GM18951 (cell line): ENCODE results near the gene TROAP.
"Not testable (repeated sequence)": the region's sequence is repeated elsewhere in the genome, so short reads cannot be mapped to it uniquely, and the experiment has no call there.

ENCODE experiments used
- POLR2A ChIP-seq: IDR thresholded peaks from 4 replicates; pipeline ENCODE4 v1.6.1; 2011; ENCODE audit warnings: mild to moderate bottlenecking; ENCODE audit not compliant: insufficient read length, insufficient read depth; ENCODE audit errors: extremely low read depth
- in situ Hi-C: fragments of 300-500 bp; cut with MboI; formaldehyde crosslinking; loops from one replicate; pipeline ENCODE4 v1.12.0; 2022; ENCODE audit warnings: low sequenced_read_pairs, mixed read lengths, inconsistent platforms; ENCODE audit not compliant: unreplicated experiment

TROAP gene

GRCh38 chr12:49366096-49366651, 43.1 kb downstream of the TROAP start:
- in situ Hi-C loops = no loop called here
- no peak for TF ChIP-seq POLR2A

DNA sequence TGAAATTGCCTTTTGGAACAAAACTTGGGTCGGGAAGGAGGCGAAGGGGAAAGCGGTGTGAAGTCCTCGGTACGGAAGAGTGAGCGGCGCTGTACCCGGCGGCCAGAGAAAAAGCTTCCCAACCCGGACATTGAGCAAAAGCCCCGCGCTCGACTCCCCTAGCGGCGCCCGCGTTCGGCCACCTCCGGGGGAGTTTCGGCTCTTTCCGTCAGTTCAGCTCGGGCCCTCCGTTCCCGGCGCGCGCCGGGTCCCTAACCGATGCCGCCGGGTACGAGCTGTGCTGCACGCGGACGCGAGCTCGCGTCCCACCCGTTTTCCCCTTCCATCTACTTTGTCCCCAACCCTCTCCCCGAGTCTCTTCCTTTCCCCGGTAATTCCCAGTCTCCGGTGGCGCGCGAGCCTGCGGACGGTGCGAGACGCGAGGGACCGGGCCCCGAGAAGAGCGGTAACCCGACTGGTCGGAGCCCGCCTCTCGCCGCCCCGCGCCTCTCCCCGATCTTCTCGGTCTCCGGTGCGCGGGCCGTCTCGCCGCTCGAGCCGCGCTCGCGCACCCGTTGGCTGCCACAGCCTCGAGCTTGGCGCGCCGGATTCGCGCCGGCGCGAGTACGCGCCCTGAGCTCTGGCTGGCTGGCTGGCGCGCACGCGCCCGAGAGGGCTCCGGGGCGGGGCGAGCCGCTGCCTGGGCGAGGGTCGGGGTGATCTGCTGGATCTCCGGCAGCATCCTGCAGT, 43.8 kb downstream of the TROAP start:
- in situ Hi-C loops = no loop called here
- TF ChIP-seq POLR2A = peak; percentile 93

DNA sequence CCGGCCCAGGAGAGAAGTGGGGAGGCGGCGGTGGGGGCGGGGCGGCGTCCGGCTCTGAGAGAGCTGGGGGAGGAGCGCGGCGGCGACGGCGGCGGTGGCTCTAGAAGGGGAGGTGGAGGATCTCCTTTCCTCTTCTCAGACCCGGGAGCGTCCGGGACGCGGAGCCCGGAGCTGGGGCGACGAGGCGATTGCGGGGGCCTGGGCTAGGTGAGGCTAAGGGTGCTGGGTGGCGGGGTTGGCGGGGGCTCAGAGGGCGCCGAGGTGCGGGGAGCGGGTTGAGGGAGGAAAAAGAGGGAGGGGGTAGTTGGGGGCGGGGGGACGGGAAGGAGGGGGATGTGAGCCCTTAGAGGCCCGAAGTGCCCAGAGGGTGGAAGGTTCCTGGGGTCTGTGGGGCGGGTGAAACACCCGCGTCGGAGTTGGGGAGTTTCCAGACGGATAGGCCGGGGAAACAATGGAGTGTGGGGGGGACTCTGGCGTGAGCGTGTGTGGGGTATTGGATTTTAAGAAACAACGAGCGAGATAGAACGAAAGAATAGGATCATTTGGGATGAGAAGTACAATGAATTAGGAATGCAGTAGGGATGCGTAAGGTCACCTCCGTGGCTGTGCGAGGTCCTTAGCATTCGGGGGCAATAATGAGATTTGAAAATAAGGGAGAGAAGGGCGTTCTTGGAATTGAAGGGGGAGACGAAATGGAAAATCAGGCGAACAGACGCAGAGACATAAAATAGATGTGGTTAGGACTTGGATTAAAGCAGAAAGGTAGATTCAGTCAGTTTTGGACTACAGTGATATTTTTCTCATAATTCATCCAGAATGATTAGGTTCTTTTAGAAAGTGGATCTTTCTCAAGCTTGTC, 44.6 kb downstream of the TROAP start, which contains the start of gene SPATS2:
TSS of gene SPATS2 (plus strand) at position 82 of the 859 bp plus-strand sequence. CDS start 93,551 bp downstream, outside the sequence.
- TF ChIP-seq POLR2A = peak; percentile 79
- in situ Hi-C loops = no loop called here

GRCh38 chr12:49368240-49368600, 45.2 kb downstream of the TROAP start:
- in situ Hi-C loops = no loop called here
- TF ChIP-seq POLR2A = no peak

DNA sequence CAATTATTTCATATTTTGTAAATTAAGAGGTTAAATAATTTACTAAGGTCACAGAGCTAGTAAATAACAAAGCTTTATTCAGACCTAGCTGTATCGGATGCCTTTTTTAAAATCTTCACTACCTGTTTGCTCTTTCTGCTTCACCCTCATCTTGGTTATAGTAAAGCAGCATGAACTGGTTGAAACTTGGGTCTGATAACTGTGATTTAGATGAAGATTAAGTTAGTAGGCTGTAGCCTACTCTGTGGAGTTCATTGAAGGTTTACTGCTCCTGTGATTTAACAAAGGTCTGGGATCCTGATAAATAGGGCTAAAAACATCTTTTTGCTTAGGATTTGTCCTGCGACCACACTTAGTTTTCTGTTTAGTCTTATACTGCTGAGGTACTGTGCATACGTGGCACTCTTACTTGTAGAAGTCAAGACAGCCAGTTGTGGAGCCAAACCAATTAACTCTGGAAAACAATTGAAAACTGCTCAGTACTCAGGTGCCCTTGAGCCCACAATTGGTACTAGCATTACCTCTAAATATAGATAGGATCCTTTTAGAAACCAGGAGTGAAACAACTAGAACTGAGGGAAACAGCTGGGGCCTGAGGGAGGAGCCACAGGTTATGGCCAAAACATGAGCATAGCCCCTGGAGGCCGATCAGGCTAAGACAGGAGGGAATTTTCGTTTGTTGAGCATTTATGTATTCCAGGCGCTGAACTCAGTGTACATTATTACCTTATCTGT, 46.5 kb downstream of the TROAP start:
- TF ChIP-seq POLR2A = no peak
- in situ Hi-C loops = no loop called here

- in situ Hi-C loops = no loop called here
- TF ChIP-seq POLR2A = no peak
Measured at GRCh38 chr12:49370539-49370938, 47.5 kb downstream of the TROAP start.

GRCh38 chr12:49375406-49375805, 52.4 kb downstream of the TROAP start:
- in situ Hi-C loops = no loop called here

GRCh38 chr12:49377386-49377785, 54.3 kb downstream of the TROAP start:
- no peak for TF ChIP-seq POLR2A
- in situ Hi-C loops = no loop called here

More at GRCh38 chr12:49375406-49375805, 52.4 kb downstream of the TROAP start:
- TF ChIP-seq POLR2A = no peak

- in situ Hi-C loops = not testable (repeated sequence)
Measured at GRCh38 chr12:49380184-49380583, 57.1 kb downstream of the TROAP start.
